ENCODE data around the gene FES. TPM values are rescaled to one million over a fixed set of nuclear protein-coding genes. Genes with fewer than 3 reads are reported as not detected.

Gene FES
- total RNA-seq, 4 donors from 2014 or later, result 5.3 to 13.5 (median 10.1) TPM

GRCh38 chr15:90862964-90863778, 21.1 kb upstream of the FES start:
- in situ Hi-C loops (cut with MboI; ENCODE audit: low sequenced_read_pairs in 4 of 4), result no loop called here

GRCh38 chr15:90863987-90864386, 20.3 kb upstream of the FES start:
- Histone ChIP-seq H3K27me3 (no peaks in the 10 kb centered on the region), H3K9me3 (no peaks in the 10 kb centered on the region), H3K4me3 (no peak overlapping the region), H3K27ac (peak overlapping the region in 3 of 4 donors; percentile 39 to 81 (median 65)), H3K36me3 (no peaks in the 10 kb centered on the region), H3K4me1 (peaks cover 5 to 16% of the 10 kb centered on the region in 2 donors)
- intact Hi-C loops (cut with DNase I; ENCODE audit: low total_unique reads) (no loop called here), in situ Hi-C loops (cut with MboI; ENCODE audit: low sequenced_read_pairs in 4 of 4) (no loop called here)
- ATAC-seq (no peak), DNase-seq (no peak)
- no peak for TF ChIP-seq CTCF (IDR thresholded peaks at IDR 0.05 in 4 of 5, conservative IDR thresholded peaks at IDR 0.05 in 1 of 5)
- TF ChIP-seq POLR2A (IDR thresholded peaks at IDR 0.05), result no peak

More at GRCh38 chr15:90862964-90863778, 21.1 kb upstream of the FES start:
- intact Hi-C loops (cut with DNase I; ENCODE audit: low total_unique reads), result no loop called here
- ATAC-seq, result peak; percentile 63 to 70
- no peak overlapping the region for H3K4me3 ChIP-seq
- TF ChIP-seq CTCF (IDR thresholded peaks at IDR 0.05 in 4 of 5, conservative IDR thresholded peaks at IDR 0.05 in 1 of 5) (no peak), POLR2A (IDR thresholded peaks at IDR 0.05) (no peak)
- H3K36me3 ChIP-seq, result no peaks in the 10 kb centered on the region
- H3K27me3 ChIP-seq, result no peaks in the 10 kb centered on the region
- peak overlapping the region; percentile 39 to 81 (median 54) for H3K27ac ChIP-seq
- peaks cover 0 to 13% of the 10 kb centered on the region in 2 donors for H3K4me1 ChIP-seq
- H3K9me3 ChIP-seq, result no peaks in the 10 kb centered on the region
- peak in 1 of 2 donors; percentile 64 for DNase-seq

DNA sequence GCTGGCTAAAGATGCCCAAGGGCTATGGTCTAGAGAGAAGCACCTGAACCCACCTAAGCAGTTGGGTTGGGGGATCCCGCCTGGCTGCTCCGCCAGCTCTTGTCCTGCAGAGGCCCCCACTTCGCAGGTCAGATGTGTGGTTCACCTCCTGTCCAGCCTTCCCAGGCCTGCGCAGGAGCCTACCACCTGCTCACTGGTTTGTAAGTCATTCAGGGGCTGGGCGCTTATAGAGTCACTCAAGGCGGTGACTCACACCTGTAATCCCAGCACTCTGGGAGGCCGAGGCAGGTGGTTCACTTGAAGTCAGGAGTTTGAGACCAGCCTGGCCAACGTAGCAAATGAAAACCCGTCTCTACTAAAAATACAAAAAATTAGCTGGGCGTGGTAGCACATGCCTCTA, 19.8 kb upstream of the FES start:
- no peak for ATAC-seq

DNA sequence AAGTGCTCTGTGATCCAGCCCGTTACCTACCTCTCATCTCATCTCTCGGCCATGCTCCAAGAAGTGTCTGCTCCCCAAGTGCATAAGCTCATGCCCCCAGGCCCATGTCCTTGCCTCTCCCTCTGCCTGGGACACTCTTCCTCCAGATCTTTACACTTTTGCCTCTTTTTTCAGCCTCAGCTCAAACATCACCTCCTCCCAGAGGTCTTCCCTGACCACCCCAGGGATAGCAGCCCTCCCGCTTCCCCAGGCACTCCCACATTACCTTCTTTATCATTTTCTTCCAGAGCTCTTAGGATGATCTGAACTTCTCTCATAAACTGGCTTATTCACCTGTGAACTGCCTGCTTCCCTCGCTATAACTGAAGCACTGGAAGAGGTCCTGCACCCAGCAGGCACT, 18.6 kb upstream of the FES start:
- Histone ChIP-seq H3K4me3 (no peak overlapping the region), H3K4me1 (peaks cover 7 to 29% of the 10 kb centered on the region in 2 donors), H3K36me3 (no peaks in the 10 kb centered on the region), H3K27ac (no peak overlapping the region), H3K9me3 (no peaks in the 10 kb centered on the region), H3K27me3 (no peaks in the 10 kb centered on the region)
- in situ Hi-C loops (cut with MboI; ENCODE audit: low sequenced_read_pairs in 4 of 4), result no loop called here
- ATAC-seq (no peak), DNase-seq (no peak)
- intact Hi-C loops (cut with DNase I; ENCODE audit: low total_unique reads), result no loop called here
- no peak for TF ChIP-seq POLR2A (IDR thresholded peaks at IDR 0.05)
- TF ChIP-seq CTCF (IDR thresholded peaks at IDR 0.05 in 4 of 5, conservative IDR thresholded peaks at IDR 0.05 in 1 of 5), result no peak

More for the DNA sequence above, 19.8 kb upstream of the FES start:
- no peak for TF ChIP-seq POLR2A (IDR thresholded peaks at IDR 0.05)
- no peak for TF ChIP-seq CTCF (IDR thresholded peaks at IDR 0.05 in 4 of 5, conservative IDR thresholded peaks at IDR 0.05 in 1 of 5)
- in situ Hi-C loops (cut with MboI; ENCODE audit: low sequenced_read_pairs in 4 of 4), result no loop called here
- Histone ChIP-seq H3K4me1 (peaks cover 7 to 22% of the 10 kb centered on the region in 2 donors), H3K4me3 (no peak overlapping the region), H3K36me3 (no peaks in the 10 kb centered on the region), H3K9me3 (no peaks in the 10 kb centered on the region), H3K27me3 (no peaks in the 10 kb centered on the region), H3K27ac (no peak overlapping the region)
- no peak for DNase-seq
- intact Hi-C loops (cut with DNase I; ENCODE audit: low total_unique reads), result no loop called here

All from gastrocnemius medialis (tissue), 4 donors.